Hepatic stellate cell (primary cell): ENCODE data around the gene RAB6A.
"Not testable (repeated sequence)": the region's sequence is repeated elsewhere in the genome, so short reads cannot be mapped to it uniquely, and the experiment has no call there.

Source experiments
- DNase-seq: peaks from one replicate; pipeline ENCODE4 v3.0.0; 2011; ENCODE audit warnings: low spot score

Gene RAB6A

GRCh38 chr11:73762732-73763131 lies 1.9 kb upstream of the RAB6A start:
- DNase-seq = no peak

DNA sequence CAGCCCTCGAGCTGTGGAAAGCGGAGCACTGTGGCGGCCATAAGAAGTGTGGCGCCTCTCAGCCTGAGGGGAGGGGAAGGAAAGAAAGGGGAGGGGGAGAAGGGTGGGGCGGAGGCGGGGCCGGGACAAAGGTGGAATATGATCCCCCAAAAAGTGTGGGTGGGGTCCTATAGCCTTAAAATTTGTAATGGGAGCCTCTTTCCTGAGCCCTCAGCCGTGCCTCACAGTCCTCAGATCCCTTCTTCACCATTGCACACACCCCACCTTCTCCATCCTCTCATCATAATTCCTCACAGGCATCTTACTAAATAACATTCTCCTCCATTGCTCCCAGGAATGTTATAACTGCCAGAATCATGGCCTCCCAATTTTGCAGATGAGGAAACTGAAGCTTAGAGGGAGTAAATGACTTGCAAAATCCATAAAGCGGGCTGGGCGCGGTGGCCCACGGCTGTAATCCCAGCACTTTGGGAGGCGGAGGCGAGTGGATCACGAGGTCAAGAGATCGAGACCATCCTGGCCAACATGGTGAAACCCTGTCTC lies 600 bp upstream of the RAB6A start:
- no peak for DNase-seq

- peak; percentile 57 for DNase-seq
Observed at GRCh38 chr11:73760135-73760678, 667 bp downstream of the RAB6A start.

GRCh38 chr11:73759610-73760134 lies 1.2 kb downstream of the RAB6A start:
- DNase-seq = peak; percentile 47

DNA sequence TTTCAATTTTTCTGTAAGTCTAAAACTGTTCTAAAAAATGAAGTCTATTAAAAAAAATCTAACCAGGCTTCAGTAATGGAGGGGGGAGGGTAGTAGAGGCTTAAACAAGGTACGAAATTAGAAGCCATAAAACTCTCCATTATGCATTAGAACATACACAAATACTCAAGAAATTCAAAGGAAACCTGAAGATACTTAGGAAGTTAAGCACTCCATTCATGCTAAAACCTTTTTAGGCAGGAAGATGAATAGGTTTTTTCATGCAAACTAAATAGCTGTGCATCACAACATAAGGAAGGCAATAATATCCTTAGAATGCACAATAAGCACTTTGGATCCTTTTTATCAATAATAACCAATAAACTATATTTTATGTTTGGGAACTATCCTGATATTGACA lies 2.4 kb downstream of the RAB6A start:
- no peak for DNase-seq

GRCh38 chr11:73757598-73757997 lies 3.3 kb downstream of the RAB6A start:
- DNase-seq = no peak

- DNase-seq = no peak
Observed at GRCh38 chr11:73755670-73756069, 5.2 kb downstream of the RAB6A start.

- DNase-seq = no peak
Observed at GRCh38 chr11:73753938-73754337, 6.9 kb downstream of the RAB6A start.

DNA sequence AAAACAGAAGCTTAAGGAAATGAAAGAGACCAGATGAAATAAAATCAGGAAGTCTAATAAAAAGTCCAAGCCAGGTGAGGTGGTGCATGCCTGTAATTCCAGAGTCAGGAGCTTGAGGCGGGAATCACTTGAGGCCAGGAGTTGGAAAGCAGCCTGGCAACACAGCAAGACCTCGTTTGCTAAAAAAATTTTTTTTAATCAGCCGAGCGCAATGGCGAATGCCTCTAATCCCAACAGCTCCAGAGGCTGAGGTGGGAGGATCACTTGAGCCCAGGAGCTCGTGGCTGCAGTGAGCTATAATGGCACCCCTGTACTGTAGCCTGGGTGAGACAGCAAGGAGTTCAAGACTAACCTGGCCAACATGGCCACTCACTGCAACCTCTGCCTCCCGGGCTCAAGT lies 8.0 kb downstream of the RAB6A start:
- DNase-seq = no peak

DNA sequence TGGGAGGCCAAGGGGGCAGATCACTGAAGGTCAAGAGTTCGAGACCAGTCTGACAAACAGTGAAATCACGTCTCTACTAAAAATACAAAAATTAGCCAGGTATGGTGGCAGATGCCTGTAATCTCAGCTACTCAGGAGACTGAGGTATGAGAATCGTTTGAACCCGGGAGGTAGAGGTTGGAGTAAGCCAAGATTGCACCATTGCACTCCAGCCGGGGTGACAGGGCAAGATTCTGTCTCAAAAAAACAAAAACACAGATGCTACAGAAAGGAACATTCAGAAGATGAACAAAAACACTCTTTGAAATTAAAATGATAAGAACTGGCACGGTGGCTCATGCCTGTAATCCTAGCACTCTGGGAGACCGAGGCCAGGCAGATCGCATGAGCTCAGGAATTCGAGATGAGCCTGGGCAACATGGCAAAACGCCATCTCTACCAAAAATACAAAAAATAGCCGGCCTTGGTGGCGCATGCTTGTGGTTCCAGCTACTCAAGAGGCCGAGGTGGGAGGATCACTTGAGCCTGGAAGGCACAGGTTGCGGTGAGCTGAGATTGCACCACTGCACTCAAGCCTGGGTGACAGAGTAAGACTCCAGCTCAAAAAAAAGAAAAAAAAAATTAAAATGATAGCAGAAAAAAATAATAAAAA lies 8.5 kb downstream of the RAB6A start:
- DNase-seq = no peak

GRCh38 chr11:73750862-73751261 lies 10.0 kb downstream of the RAB6A start:
- not testable (repeated sequence) for DNase-seq

DNA sequence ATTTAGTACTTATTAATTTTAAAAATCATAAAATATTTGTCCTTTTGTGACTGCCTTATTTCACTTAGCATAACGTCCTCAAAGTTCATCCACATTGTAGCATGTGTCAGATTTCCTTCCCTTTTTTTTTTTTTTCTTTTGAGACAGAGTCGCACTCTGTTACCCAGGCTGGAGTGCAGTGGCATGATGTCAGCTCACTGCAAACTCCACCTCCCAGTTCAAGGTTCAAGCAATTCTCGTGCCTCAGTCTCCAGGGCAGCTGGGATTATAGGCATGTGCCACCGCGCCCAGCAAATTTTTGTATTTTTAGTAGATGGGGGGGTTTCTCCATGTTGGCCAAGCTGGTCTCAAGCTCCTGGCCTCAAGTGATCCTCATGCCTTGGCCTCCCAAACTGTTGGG lies 10.6 kb downstream of the RAB6A start:
- DNase-seq = no peak

GRCh38 chr11:73749118-73749517 lies 11.8 kb downstream of the RAB6A start:
- no peak for DNase-seq

DNA sequence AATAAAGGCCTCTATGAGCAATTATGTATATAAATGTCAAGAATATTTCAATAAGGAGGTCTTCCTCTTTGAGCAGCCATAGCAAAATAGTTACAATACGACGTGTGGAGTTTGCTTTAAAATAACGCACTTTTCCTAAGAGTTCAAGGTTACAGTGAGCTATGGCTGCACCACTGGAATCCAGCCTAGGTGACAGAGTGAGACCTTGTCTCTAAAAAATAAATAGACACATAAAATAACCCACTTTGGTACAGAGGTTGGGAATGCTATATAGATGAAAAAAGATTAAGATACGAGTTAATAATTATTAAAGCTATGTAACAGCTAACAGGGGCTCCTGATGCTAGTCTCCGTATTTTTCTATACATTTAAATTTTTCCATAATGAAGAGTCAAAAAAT lies 12.6 kb downstream of the RAB6A start:
- DNase-seq = no peak

DNA sequence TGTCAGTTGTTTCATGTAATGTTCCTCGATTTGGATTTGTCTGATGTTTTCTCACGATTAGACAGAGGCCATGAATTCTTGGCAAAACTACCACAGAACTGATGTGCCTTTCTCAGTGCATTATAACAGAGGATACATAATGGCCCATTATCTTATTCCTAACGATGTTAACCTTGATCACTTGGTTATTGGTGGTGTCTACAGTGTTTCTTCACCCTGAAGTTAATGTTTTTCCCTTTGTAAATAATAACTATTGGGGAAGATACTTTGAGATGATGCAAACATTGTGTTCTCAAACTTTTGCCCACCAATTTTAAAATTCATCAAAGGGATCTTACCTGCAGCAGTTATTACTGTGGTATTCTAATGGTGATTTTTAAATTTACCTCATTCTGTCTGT lies 13.1 kb downstream of the RAB6A start:
- no peak for DNase-seq

DNA sequence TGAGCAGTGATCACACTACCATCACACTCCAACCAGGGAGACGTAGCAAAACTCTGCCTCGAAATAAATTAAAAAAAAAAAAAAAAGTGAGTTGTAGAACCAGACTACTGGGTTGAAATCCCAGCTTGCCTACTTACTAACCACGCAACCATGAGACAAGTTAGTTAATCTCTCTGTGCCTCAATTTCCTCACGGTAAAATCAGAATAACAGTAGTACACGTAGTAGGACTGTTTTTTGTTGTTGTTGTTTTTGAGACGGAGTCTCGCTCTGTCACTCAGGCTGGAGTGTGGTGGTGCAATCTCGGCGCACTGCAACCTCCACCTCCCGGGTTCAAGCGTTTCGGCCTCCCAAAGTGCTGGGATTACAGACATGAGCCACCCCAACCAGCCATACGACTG lies 14.2 kb downstream of the RAB6A start:
- no peak for DNase-seq

GRCh38 chr11:73743045-73743444 lies 17.8 kb downstream of the RAB6A start:
- DNase-seq = no peak

- not testable (repeated sequence) for DNase-seq
Observed at GRCh38 chr11:73735959-73736358, 24.9 kb downstream of the RAB6A start.

DNA sequence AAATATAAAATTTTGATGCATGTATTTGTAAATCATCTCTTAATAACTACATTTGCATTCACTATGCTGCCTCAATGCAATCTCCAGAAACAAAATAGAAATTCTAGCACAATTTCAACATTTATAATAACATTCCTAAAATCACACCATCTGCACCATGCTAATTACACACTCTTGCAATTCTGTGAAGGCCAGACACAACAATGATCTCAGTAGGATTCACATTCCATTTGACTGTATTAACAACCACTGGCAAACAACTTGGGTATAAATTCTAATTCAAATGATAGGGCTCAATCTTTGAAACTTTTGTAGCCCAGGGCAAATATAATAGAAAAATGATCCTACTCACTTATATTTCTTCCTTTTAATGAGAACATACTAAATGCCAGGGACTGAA lies 25.9 kb downstream of the RAB6A start:
- DNase-seq = no peak

- DNase-seq = not testable (repeated sequence)
Observed at GRCh38 chr11:73734011-73734410, 26.9 kb downstream of the RAB6A start.

GRCh38 chr11:73732936-73733335 lies 27.9 kb downstream of the RAB6A start:
- not testable (repeated sequence) for DNase-seq

- no peak for DNase-seq
Observed at GRCh38 chr11:73729594-73730206, 31.2 kb downstream of the RAB6A start.

GRCh38 chr11:73728000-73728399 lies 32.9 kb downstream of the RAB6A start:
- DNase-seq = no peak
